Gastrocnemius medialis (tissue), 4 donors: ENCODE results near the gene NPRL2.

ENCODE experiments used
- CTCF ChIP-seq, 5 experiments: fragments of 450-650 bp in 3 of 5; fragments of 200-600 bp in 2 of 5; sonication (generic) in 2 of 5; IDR thresholded peaks in 4 of 5; conservative IDR thresholded peaks in 1 of 5; 1 replicate in 4 of 5; 2 replicates in 1 of 5; pipeline ENCODE4 v1.5.1; 2016 to 2019; ENCODE audit warnings: antibody characterized with exemption in 5 of 5, mild to moderate bottlenecking in 3 of 5, moderate library complexity in 3 of 5
- POLR2A ChIP-seq, 2 donors: fragments of 450-650 bp; IDR thresholded peaks; one replicate each; pipeline ENCODE4 v1.6.1; 2017; ENCODE audit warnings: antibody characterized with exemption in 2 of 2, mild to moderate bottlenecking in 2 of 2, moderate library complexity in 2 of 2

- TF ChIP-seq CTCF (IDR thresholded peaks at IDR 0.05 in 4 of 5, conservative IDR thresholded peaks at IDR 0.05 in 1 of 5) (no peak), POLR2A (IDR thresholded peaks at IDR 0.05) (no peak)
Measured at GRCh38 chr3:50390508-50391224, 40.1 kb upstream of the NPRL2 start.
